NCI-H748 (cell line): ENCODE results near the gene RRAGC.
A peak's percentile ranks its signal among the peaks of the same experiment; 100 is the strongest.

Source experiments
- DNase-seq: peaks from one replicate; lab custom pipeline; 2025; ENCODE audit not compliant: unreplicated experiment; lab: John Stamatoyannopoulos, UW

Gene RRAGC, protein sequence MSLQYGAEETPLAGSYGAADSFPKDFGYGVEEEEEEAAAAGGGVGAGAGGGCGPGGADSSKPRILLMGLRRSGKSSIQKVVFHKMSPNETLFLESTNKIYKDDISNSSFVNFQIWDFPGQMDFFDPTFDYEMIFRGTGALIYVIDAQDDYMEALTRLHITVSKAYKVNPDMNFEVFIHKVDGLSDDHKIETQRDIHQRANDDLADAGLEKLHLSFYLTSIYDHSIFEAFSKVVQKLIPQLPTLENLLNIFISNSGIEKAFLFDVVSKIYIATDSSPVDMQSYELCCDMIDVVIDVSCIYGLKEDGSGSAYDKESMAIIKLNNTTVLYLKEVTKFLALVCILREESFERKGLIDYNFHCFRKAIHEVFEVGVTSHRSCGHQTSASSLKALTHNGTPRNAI

DNA sequence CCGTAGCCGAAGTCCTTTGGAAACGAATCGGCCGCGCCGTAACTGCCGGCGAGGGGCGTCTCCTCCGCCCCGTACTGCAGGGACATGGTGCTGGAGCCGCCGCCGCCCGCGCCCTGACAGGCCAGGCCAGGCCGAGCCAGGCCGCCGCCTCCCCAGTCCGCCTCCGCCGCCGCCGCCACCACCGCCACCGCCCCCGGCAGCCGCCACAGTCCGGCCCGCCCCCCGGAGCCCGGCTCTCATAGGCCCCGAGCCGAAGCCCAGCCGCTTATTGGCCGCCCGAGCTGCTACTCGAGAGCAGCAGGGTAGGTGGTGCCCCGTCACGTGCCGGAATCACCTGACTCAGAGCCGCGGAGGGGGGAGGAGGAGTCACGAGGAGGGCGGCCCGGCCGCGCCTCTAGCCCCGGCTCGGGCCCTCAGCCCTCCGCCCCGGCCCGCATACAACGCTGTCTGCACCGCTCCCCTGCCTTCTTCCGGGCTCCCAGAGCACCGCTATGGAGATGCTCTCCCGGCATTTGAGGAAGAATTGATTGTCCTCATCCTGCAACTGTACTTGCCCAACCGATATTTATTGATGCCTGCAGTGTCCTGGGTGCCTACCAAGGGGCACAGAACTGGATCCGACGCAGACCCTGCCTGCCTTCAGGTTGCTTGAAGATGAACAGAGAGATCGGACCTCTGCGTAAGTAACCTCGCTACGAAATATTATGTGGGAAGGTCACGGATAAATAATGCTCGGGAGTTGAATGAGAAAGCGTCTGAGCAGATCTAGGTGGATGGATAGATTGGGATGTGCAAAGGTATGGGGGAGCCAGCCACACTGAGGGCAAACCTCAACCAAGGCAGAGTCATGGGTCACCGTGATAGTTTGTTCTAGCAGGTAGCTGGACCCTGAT lies at the start of gene RRAGC:
Gene RRAGC (minus strand): TSS at position 212 of the 893 bp plus-strand sequence. CDS start 126 bp downstream, at position 86.
- DNase-seq, result peak; percentile 95

DNA sequence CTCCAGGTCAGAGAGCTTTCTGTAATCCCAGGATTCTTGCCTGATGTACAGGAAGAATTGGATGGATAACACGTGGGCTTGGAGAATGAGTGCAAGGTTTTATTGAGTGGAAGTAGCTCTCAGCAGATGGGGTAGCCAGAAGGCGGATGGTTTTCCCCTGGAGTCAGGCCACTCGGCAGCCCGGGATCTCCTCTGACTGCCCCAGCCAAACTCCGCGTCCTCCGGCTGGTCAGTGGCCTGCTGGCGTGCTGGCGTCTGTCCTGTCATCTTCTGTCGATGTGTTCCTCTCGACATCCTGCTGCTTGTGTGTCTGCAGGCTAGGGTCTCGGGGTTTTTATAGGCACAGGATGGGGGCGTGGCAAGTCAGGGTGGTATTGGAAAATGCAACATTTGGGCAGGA lies 49.2 kb upstream of the RRAGC start:
- no peak for DNase-seq

DNA sequence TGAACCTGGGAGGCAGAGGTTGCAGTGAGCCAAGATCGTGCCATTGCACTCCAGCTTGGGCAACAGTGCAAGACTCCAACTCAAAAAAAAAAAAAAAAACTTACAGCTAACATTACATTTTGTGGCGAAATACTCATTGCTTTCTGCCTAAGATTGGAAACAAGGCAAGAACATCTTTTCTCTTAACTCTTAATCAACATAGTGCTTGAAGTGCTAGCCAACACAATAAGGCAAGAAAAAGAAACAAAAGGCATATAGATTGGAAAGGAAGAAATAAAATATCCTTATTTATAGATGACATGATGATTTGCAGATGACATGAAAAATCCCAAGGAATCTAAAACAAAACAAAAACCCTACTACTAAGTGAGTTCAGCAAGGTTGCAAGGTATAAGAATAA lies 46.4 kb upstream of the RRAGC start:
- no peak for DNase-seq

DNA sequence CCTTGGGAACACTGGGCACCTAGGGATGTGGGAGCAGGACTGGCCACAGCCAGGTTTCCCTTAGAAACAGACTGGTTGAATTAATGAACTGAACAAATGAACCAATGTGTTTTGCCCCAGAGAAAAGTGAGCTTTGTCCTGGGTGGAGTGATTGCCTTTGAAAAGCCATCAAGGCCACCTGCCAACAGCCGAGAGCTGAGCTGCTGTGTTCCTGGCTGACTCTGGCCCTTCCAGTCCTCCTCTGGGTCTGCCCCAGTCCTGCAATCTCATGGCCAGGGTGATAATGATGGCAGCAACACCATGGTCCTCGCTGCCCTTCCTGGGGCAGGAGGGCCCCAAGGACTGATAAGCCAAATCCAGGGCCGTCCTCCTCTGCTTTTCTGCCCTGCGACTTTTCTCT lies 40.0 kb upstream of the RRAGC start:
- no peak for DNase-seq

DNA sequence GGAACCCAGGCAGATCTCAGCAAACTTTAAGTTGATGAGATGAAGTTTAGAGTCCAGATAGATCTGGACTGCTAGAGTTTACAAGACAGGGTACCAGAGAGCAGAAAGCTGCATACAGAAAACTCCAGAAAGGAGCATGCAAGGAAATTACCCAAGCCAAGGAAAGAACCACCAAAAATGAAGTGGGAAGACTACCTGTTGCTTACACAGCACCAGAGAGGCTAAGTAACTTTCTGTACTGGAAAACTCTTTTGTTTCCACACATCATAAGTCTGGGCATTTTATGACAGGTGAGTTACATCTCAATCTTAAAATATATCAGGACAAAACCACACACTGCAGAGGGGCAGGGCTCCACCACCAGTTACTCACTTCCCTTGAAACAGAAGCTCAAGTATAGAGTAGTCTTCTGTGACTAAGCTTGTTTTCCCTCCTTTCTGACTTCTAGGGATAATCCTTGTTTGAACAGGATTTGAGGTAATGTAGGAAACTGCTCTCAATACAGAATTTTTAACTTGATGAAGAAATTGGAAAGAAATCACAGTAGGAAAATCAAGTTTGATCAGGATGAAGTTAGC lies 39.2 kb upstream of the RRAGC start:
- no peak for DNase-seq

DNA sequence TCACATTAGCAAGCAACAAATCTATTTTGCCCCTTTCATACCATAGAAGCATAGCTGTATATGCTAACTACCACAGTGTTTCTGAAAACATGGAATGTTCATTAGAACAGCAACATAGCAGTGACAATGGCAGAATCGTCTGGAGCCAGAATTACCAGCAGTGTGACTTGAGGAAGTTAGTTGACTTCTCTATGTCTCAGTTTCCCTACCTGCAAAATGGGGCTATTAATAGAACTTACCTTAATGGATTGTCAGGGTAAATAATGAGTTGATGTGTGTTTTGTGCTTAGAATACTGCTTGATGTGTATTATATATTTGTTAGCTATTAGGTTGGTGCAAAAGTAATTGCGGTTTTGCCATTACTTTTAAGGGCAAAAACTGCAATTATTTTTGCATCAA lies 36.6 kb upstream of the RRAGC start:
- no peak for DNase-seq

DNA sequence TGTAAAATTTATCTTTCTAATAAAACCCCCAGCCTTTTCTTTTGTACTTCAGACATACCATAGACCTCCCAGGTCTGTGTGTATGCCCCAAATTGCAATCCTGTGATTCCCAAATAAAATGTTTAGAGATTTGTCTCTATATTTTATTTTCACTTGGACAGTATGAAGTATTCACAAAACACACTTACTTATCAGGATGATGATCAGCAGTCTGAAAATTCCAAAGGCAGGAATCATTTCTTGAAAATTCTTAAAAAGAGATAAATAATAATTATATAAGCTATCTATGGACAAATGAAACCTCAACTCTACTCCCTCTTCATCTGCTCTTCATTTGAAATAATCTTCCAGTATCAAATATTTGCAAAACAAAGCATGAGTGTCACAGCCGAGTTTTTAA lies 33.4 kb upstream of the RRAGC start:
- no peak for DNase-seq

DNA sequence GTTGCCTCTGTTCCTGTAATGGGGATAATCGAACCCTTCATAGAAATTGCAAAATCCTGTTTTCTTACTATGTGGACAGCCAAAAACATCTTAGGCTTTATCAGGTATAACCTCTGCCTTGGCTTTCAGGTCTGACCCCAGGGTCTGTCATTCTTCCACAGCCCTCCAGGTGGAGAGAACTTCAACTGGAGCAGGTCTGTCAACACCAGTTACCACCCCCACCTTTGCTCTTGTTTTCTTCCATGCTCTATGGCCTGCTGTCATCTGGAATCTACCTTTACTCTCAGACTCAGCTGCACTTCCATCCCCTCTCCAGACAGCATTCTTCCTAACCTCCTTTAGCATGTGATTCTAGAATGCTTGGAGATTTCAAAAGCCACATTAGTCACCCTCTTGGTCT lies 32.2 kb upstream of the RRAGC start:
- no peak for DNase-seq

DNA sequence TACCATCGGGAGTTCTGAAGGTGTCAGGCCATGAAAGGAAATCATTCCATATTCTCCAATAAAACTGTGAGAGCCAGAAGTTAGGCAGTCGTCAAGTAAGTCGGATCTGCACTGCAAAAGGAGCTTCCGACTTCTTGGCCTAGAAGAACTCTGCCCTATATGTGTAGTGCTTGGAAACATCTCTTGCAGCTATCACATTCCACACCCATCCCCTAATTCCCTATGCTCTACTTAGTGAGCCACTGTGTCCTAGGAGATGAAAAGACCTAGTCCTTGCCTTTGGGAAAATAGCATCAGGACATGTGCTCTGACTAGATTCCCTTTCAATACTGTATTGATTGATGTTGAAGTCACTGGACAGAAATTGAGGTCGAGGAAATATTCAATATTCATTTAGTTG lies 30.0 kb upstream of the RRAGC start:
- no peak for DNase-seq

DNA sequence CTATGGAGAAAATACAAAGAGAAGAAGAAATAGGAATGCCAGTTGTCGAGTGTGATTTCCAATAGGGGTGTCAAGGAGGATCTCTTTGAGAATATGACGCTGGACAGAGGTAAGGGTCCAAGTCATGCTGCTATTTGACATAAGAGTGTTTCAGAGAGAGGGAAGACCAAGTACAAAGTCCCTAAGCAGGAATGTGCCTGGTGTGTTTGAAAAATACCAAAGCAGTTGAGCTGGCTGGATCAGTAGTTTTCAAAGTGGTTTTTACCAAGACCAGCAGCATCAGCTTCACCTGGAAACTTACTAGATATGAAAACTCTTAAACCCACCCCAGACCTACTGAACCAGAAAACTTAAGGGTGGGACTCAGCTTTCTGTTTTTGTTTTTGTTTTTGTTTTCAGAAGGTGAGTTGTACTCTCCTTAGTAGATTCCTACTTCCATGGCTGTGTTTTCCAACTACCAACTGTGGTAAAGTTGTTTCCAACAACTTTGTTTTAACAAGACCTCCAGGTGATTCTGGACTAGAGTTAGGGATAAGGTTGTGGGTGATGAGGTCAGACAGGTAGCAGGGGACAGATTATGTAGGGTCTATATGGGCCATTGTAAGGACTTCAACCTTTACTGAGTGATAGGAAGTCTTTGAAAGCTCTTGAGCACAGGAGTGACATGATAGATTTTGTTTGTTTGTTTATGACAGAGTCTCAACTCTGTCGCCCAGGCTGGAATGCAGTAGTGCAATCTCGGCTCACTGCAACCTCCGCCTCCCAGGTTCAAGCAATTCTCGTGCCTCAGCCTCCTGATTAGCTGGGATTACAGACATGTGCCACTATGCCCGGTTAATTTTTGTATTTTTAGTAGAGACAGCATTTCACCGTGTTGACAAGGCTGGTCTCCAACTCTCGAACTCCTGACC lies 29.1 kb upstream of the RRAGC start:
- DNase-seq, result no peak

DNA sequence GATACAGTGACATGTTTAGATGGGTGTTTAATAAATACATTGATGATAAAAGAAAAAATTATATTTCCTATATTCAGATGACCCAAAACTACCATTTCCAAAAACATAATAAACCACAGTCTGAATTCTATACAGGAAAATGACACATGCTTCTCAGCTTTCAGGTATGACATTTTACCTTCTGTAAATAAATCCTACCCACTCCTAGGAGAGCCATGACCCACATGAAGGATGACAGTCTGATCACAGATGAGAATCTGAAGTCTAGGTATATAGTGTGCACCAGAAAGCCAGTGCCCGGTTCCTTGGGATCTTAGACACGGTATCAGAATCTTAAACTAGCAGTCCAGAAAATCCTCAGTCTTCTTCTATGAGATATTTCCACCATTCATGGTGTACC lies 25.5 kb upstream of the RRAGC start:
- DNase-seq, result no peak

DNA sequence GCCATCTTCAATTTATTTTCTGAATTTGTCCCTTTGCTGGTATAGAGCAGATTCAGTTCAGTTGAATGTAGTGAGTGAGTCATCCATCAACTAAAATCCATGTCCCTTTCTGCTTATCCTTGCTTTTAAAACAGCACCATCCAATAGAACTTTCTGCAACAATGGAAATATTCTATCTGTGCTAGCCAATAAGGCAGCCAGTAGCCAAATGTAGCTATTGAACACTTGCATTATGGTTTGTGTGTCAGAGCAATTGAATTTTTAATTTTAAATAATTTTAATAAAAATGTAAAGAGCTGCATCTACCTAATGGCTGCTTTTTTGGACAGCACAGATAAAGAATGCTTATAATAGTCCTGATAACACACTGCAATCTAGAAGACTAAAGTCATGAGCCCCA lies 21.9 kb upstream of the RRAGC start, which contains the start of gene GJA9:
Gene GJA9 (minus strand): TSS at position 101 of the 400 bp plus-strand sequence. CDS start 5,489 bp downstream, outside the sequence.
- no peak for DNase-seq

DNA sequence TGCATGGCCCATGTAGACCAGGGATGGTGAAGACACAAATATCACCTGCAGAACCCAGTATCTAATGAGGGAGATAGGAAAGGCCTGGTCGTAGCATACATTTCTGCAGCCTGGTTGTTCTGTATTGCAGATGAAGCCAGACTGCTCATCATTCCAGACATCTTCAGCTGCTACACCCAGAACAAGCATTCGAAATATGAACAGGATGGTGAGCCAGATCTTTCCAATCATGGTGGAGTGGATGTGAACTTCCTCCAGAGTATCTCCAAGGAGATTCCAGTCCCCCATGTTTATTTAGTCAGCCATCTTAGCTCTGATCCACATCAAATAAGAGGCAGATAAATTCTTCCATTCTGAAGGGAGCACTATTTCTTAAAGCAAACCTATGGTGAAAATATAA lies 16.2 kb upstream of the RRAGC start:
- no peak for DNase-seq

DNA sequence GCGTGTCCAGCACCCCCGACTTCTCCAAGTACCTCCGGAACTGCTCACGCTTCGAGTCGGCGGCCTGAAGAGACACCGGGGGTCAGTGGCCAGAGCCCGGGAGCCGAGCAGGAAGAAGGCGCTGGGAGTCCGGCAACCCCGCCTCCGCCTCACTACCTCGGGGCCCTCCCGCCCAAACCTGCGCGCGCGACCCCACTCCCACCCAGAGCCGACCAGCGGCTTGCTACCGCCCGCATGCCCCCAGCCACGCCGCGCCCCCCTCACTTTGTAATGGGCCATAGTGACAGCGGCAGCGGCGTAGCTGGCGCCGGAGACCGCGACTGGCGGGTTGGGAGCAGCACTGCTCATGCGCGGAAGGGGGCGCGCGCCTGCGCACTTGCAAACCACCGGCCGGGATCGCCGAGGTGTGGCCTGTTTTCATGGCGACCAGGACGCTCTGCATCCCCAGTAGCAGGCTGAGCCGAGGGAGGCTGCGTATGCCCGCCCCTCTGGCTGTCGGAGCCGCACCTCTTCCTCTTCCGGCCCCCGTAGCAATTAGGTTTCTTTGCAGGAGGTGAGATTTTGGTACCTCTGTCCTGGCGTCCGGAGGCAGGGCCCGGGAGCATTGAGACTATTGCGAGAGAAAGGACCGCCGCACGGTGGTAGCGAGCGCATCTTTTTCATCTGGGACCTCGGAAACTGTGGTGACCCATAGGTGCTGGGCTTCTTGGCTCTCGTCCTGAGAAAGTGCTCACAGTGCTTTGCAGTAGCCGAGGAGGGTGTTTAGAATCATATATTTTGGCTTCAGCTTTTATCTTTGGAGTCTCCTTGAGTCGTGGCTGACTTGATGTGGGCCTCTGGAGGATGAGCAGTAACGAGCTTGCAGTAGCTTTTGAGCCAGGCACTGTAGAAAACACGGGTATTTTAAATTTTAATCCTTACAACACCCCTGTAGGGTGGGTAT lies 13.7 kb upstream of the RRAGC start, which contains the start of gene MYCBP:
Gene MYCBP (minus strand): TSS at position 322 of the 943 bp plus-strand sequence. CDS start 43 bp downstream, at position 279.
- peak; percentile 91 for DNase-seq

DNA sequence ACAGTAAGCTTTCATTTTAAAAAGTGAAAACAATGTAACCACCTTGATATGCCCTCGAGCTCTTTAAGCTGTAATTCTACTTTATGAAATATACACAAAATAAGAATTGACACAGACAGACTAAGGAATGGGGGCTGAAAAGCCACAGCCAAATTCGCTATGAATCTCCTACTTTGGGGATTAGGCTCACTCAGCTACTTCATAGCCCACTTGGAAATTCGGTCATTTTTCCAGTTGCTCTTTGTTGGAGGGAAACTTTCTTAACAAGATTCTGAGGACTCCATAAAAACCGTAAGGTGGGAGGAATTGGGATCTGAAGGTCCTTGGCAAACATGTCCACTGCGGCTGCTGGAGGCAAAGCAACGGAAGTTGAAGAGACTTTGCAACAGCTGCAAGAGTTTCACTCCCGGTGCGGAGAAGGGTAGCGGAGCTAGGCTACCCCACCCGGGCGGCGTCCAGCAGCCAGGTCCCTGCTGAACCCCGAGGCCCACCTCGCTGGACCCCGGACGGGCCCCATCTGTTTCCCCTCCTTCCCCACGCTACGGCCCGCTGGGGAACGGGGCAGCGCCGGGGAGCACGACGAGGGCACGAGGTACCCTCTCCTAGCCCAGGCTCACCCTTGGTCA lies 12.9 kb upstream of the RRAGC start:
- DNase-seq, result no peak

DNA sequence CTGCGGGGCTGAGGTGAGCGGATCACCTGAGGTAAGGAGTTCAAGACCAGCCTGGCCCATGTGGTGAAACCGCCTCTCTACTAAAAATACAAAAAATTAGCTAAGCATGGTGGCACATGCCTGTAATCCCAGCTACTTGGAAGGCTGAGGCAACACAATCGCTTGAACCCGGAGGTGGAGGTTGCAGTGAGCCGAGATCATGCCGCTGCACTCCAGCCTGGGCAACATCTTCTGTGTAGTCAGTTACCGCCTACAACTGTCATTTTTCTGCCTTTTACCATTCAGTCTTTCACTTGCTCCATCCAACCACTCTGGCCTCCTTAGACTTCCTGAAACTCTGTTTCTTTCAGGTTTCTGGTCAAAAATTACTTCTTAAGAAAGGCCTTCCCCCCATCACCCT lies 11.4 kb upstream of the RRAGC start:
- DNase-seq, result no peak

DNA sequence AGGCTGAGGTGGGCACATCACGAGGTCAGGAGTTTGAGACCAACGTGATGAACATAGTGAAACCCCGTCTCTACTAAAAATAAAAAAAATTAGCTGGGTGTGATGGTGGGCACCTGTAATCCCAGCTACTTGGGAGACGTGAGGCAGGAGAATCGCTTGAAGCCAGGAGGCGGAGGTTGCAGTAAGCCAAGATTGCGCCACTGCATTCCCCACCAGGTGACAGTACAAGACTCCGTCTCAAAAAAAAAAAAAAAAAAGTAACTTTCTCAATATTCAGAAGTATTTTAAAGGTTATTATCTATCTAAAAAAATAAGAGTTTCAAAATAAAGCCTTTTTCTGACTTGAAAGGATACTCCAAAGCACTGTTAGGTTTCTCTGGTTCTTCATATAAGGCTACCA lies 7.6 kb upstream of the RRAGC start:
- no peak for DNase-seq

DNA sequence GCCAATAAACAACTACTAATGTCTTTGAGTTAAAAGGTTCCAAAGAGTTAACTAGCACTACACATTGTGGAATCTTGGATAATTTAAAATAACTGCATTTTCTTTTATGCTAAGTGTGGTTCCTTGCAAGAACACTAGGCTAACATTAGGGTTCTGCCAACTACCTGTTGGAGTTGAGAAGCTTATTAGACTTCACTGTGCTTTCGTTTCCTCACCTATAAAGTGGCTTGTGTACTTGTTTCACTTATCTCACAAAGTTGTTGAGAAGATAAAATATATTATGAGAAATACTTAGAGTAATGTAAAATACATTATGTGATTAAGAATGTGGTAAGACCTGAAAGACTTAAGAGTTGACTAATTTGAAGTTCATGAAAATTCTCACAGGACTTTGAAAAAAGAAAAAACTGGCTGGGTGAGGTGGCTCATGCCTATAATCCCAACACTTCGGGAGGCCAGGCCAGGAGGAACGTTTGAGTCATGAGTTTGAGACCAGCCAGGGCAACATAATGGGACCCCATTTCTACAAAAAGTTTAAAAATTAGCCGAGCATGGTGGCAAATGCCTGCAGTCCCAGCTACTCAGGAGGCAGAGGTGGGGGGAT lies 5.6 kb upstream of the RRAGC start:
- DNase-seq, result no peak

DNA sequence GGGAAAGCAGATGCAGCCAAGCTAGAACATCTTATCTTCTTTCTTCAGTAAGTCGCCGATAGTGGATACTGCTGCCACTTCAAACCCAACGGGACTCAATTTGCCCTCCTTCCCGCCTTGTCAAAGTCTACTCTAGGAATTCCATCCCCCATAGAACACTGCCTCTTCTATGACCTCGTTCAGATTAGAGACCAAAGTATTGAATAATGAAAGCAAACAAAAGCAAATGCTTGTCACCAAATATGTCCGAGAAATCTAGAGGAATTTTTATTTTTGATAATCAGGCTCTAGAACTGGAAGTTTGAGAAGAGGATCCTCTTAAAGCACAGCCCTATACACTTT lies 853 bp upstream of the RRAGC start:
- DNase-seq, result no peak
